H9 (cell line): ENCODE results near the gene CYP4F2. TPM values are rescaled to one million over a fixed set of nuclear protein-coding genes. Genes with fewer than 3 reads are reported as not detected.

Experiments used
- DNase-seq: peaks from one replicate; pipeline ENCODE4 v3.0.0-alpha.2; 2017
- H2AFZ ChIP-seq: one replicate; pipeline ENCODE4 v1.6.1; 2013; ENCODE audit warnings: mild to moderate bottlenecking, low read length, control low read depth, moderate library complexity
- H2AK5ac ChIP-seq: 2 replicates; pipeline ENCODE4 v1.6.1; 2013; ENCODE audit warnings: low read length, control low read depth, mixed read lengths; ENCODE audit not compliant: insufficient read length
- H2BK120ac ChIP-seq: one replicate; pipeline ENCODE4 v1.6.1; 2013; ENCODE audit warnings: low read depth, mild to moderate bottlenecking, low read length, control low read depth, inconsistent platforms; ENCODE audit not compliant: poor library complexity, severe bottlenecking
- H2BK12ac ChIP-seq: 2 replicates; pipeline ENCODE4 v1.6.1; 2013; ENCODE audit warnings: low read length, control low read depth, mixed read lengths, low read depth; ENCODE audit not compliant: insufficient read length
- H2BK15ac ChIP-seq: 2 replicates; pipeline ENCODE4 v1.6.1; 2013; ENCODE audit warnings: low read depth, low read length, control low read depth
- H2BK20ac ChIP-seq: one replicate; pipeline ENCODE4 v1.6.1; 2013; ENCODE audit warnings: low read depth, mild to moderate bottlenecking, low read length, control low read depth, inconsistent platforms; ENCODE audit not compliant: poor library complexity, severe bottlenecking
- H2BK5ac ChIP-seq: 2 replicates; pipeline ENCODE4 v1.6.1; 2013; ENCODE audit warnings: low read length, control low read depth, mixed read lengths; ENCODE audit not compliant: insufficient read length
- H3K14ac ChIP-seq: 2 replicates; pipeline ENCODE4 v1.6.1; 2013; ENCODE audit warnings: low read length, control low read depth; ENCODE audit not compliant: insufficient read depth
- H3K18ac ChIP-seq: 2 replicates; pipeline ENCODE4 v1.6.1; 2013; ENCODE audit warnings: low read depth, mild to moderate bottlenecking, mixed read lengths, low read length, control low read depth; ENCODE audit not compliant: insufficient read length
- H3K23ac ChIP-seq: 2 replicates; pipeline ENCODE4 v1.6.1; 2013; ENCODE audit warnings: low read length, control low read depth, mixed read lengths, low read depth; ENCODE audit not compliant: insufficient read length
- H3K23me2 ChIP-seq: 2 replicates; pipeline ENCODE4 v1.6.1; 2013; ENCODE audit warnings: low read depth, mild to moderate bottlenecking, mixed read lengths, low read length, control low read depth; ENCODE audit not compliant: insufficient read length, poor library complexity, severe bottlenecking
- H3K27ac ChIP-seq: 2 replicates; pipeline ENCODE4 v1.5.1; 2013; ENCODE audit warnings: low read length, control low read depth, mixed read lengths, low read depth; ENCODE audit not compliant: insufficient read length
- H3K27me3 ChIP-seq: 2 replicates; pipeline ENCODE4 v1.6.1; 2013; ENCODE audit warnings: low read length, control low read depth, inconsistent platforms; ENCODE audit not compliant: insufficient read depth
- H3K4ac ChIP-seq: 2 replicates; pipeline ENCODE4 v1.6.1; 2013; ENCODE audit warnings: low read depth, mild to moderate bottlenecking, control low read depth, inconsistent platforms, low read length, moderate library complexity
- H3K4me1 ChIP-seq: 2 replicates; pipeline ENCODE4 v1.6.1; 2013; ENCODE audit warnings: low read length, control low read depth, inconsistent platforms; ENCODE audit not compliant: insufficient read depth
- H3K4me2 ChIP-seq: 2 replicates; pipeline ENCODE4 v1.6.1; 2013; ENCODE audit warnings: low read length, control low read depth, mixed read lengths; ENCODE audit not compliant: insufficient read length, insufficient read depth
- H3K56ac ChIP-seq: 2 replicates; pipeline ENCODE4 v1.6.1; 2013; ENCODE audit warnings: low read depth, mild to moderate bottlenecking, mixed read lengths, low read length, control low read depth; ENCODE audit not compliant: insufficient read length
- H3K79me1 ChIP-seq: 2 replicates; pipeline ENCODE4 v1.6.1; 2013; ENCODE audit warnings: low read depth, mild to moderate bottlenecking, moderate library complexity, low read length, control low read depth, inconsistent platforms; ENCODE audit not compliant: insufficient read depth, poor library complexity, severe bottlenecking
- H3K79me2 ChIP-seq: 2 replicates; pipeline ENCODE4 v1.6.1; 2013; ENCODE audit warnings: low read length, control low read depth, inconsistent platforms; ENCODE audit not compliant: insufficient read depth
- H3K9ac ChIP-seq: 2 replicates; pipeline ENCODE4 v1.6.1; 2013; ENCODE audit warnings: low read length, control low read depth, mixed read lengths; ENCODE audit not compliant: insufficient read length; ENCODE audit errors: extremely low read depth
- H3K9me3 ChIP-seq: one replicate; pipeline ENCODE4 v1.6.1; 2013; ENCODE audit warnings: low read depth, low read length, inconsistent platforms; ENCODE audit not compliant: control insufficient read depth
- H3T11ph ChIP-seq: one replicate; pipeline ENCODE4 v1.6.1; 2013; ENCODE audit warnings: mild to moderate bottlenecking, low read length, control low read depth, inconsistent platforms
- H4K20me1 ChIP-seq: one replicate; pipeline ENCODE4 v1.6.1; 2013; ENCODE audit not compliant: control insufficient read depth, insufficient read length, insufficient read depth
- H4K5ac ChIP-seq: 2 replicates; pipeline ENCODE4 v1.6.1; 2013; ENCODE audit warnings: low read depth, mild to moderate bottlenecking, mixed read lengths, low read length, control low read depth; ENCODE audit not compliant: insufficient read length
- H4K8ac ChIP-seq: replicated peaks from 2 replicates; pipeline ENCODE4 v1.6.1; 2013; ENCODE audit warnings: low read length, control low read depth, mixed read lengths, low read depth; ENCODE audit not compliant: insufficient read length
- H4K91ac ChIP-seq: 2 replicates; pipeline ENCODE4 v1.6.1; 2013; ENCODE audit warnings: low read depth, mild to moderate bottlenecking, moderate library complexity, mixed read lengths, low read length, control low read depth; ENCODE audit not compliant: insufficient read length
- H3K27ac Mint-ChIP-seq, 3 experiments: 2 replicates in 2 of 3; 3 replicates in 1 of 3; pipeline ENCODE4 v1.8.0; 2020 to 2021; ENCODE audit warnings: mixed read lengths in 3 of 3, mild to moderate bottlenecking in 1 of 3, moderate library complexity in 1 of 3
- H3K27me3 Mint-ChIP-seq: 2 replicates; pipeline ENCODE4 v1.8.0; 2021; ENCODE audit warnings: low read depth, mild to moderate bottlenecking, moderate library complexity, mixed read lengths
- H3K36me3 Mint-ChIP-seq, 3 experiments: 2 replicates in 2 of 3; 3 replicates in 1 of 3; pipeline ENCODE4 v1.8.0; 2020 to 2021; ENCODE audit warnings: low read depth in 3 of 3, mixed read lengths in 3 of 3; ENCODE audit not compliant: insufficient read depth in 1 of 3
- H3K4me1 Mint-ChIP-seq, 2 experiments: 2 replicates each; pipeline ENCODE4 v1.8.0; 2020; ENCODE audit warnings: mixed read lengths in 2 of 2
- H3K4me3 Mint-ChIP-seq, 2 experiments: 2 replicates in 1 of 2; 3 replicates in 1 of 2; pipeline ENCODE4 v1.8.0; 2020 to 2021; ENCODE audit warnings: mild to moderate bottlenecking in 2 of 2, mixed read lengths in 2 of 2, moderate library complexity in 1 of 2
- H3K9me3 Mint-ChIP-seq, 2 experiments: 2 replicates in 1 of 2; 3 replicates in 1 of 2; pipeline ENCODE4 v1.8.0; 2020; ENCODE audit warnings: mild to moderate bottlenecking in 2 of 2, mixed read lengths in 2 of 2, moderate library complexity in 1 of 2
- CTCF ChIP-seq: fragments of 200-600 bp; sonication (generic); conservative IDR thresholded peaks from 3 replicates; pipeline ENCODE4 v1.8.0; 2021; ENCODE audit warnings: antibody characterized with exemption, mild to moderate bottlenecking
- WGBS: extraction: QIAGEN DNeasy Blood & Tissue Kit; methylation state at CpG from one replicate; pipeline ENCODE4 v1.1.7; 2013; ENCODE audit warnings: missing lambda C conversion rate, low lambda C conversion rate, mixed read lengths; ENCODE audit not compliant: insufficient read length; ENCODE audit errors: extremely low coverage; 5-methylcytosine and 5-hydroxymethylcytosine counted together
- total RNA-seq: library from RNA; stranded (reverse); gene quantifications from 2 replicates; pipeline ENCODE4 v1.2.1, GENCODE V29; 2021

The CYP4F2 gene
- total RNA-seq, 1 experiment from 2014 or later = not detected

- WGBS = no CpG with 5 or more reads among the region's 9 CpGs
- Histone ChIP-seq H3K4ac (no peak overlapping the region), H3K79me2 (no peaks in the 10 kb centered on the region), H2BK5ac (no peak overlapping the region), H2BK15ac (no peak overlapping the region), H2BK12ac (no peak overlapping the region), H3K9me3 (peaks cover 74% of the 10 kb centered on the region), H3K4me2 (no peak overlapping the region), H2AK5ac (no peak overlapping the region), H3K56ac (no peak overlapping the region), H4K8ac (no peak overlapping the region), H3K79me1 (no peaks in the 10 kb centered on the region), H3K23ac (no peak overlapping the region), H2BK120ac (no peak overlapping the region), H4K5ac (no peak overlapping the region), H2BK20ac (no peak overlapping the region), H3K9ac (no peak overlapping the region), H3K23me2 (no peaks in the 10 kb centered on the region), H4K91ac (no peak overlapping the region), H4K20me1 (no peaks in the 10 kb centered on the region), H3T11ph (no peak overlapping the region), H3K27ac (no peak overlapping the region), H3K18ac (no peak overlapping the region), H3K4me1 (no peaks in the 10 kb centered on the region), H3K14ac (no peak overlapping the region), H3K27me3 (no peaks in the 10 kb centered on the region), H2AFZ (no peak overlapping the region)
- peaks cover 89 to 97% of the 10 kb centered on the region in 2 experiments for H3K9me3 Mint-ChIP-seq
- no peak for TF ChIP-seq CTCF
- H3K27ac Mint-ChIP-seq = no peak overlapping the region
- H3K4me3 Mint-ChIP-seq = no peak overlapping the region
- peaks cover 4 to 36% (median 21%) of the 10 kb centered on the region in 3 experiments; a peak in 6 of 7 replicates for H3K36me3 Mint-ChIP-seq
- no peak for DNase-seq
- H3K4me1 Mint-ChIP-seq = no peaks in the 10 kb centered on the region
- peaks cover 3% of the 10 kb centered on the region; the same call in 1 of the 2 replicates for H3K27me3 Mint-ChIP-seq
Observed at GRCh38 chr19:15869873-15870272, 28.0 kb downstream of the CYP4F2 start.
